Activated CD8-positive, alpha-beta T cell treated with anti-CD3 and anti-CD28 coated beads, Interleukin-2, amount 10 ng/mL, durations not matched to agents 7 days and 5 days (primary cell): ENCODE results near the gene KAT5. TPM values are rescaled to one million over a fixed set of nuclear protein-coding genes. Genes with fewer than 3 reads are reported as not detected.
"Not testable (repeated sequence)": the region's sequence is repeated elsewhere in the genome, so short reads cannot be mapped to it uniquely, and the experiment has no call there.

ENCODE experiments used
- ATAC-seq: fragments of 150-1000 bp; cut with Tn5 transposase; one replicate; pipeline ENCODE4 v1.10.0; 2021; ENCODE audit warnings: moderate library complexity
- CTCF ChIA-PET: fragments of 350-600 bp; sonication (Branson Sonifier 250); formaldehyde crosslinking; loops from one replicate; lab custom pipeline; 2021; ENCODE audit warnings: antibody characterized with exemption; lab: Charles Lee
- POLR2A ChIA-PET: fragments of 350-600 bp; sonication (Branson Sonifier 250); formaldehyde crosslinking; loops from one replicate; lab custom pipeline; 2021; ENCODE audit warnings: antibody characterized with exemption; lab: Charles Lee
- DNase-seq: peaks from one replicate; pipeline ENCODE4 v3.0.0-alpha.2; 2020
- H3K27ac Mint-ChIP-seq: one replicate; pipeline ENCODE4 v1.8.0; 2021; ENCODE audit warnings: mild to moderate bottlenecking, mixed read lengths
- H3K27me3 Mint-ChIP-seq: one replicate; pipeline ENCODE4 v1.8.0; 2021; ENCODE audit warnings: low read depth, mixed read lengths
- H3K36me3 Mint-ChIP-seq: one replicate; pipeline ENCODE4 v1.8.0; 2021; ENCODE audit warnings: low read depth, mixed read lengths
- H3K4me1 Mint-ChIP-seq: one replicate; pipeline ENCODE4 v1.8.0; 2021; ENCODE audit warnings: low read depth, mixed read lengths
- H3K4me3 Mint-ChIP-seq: one replicate; pipeline ENCODE4 v1.8.0; 2021; ENCODE audit warnings: mild to moderate bottlenecking, mixed read lengths
- H3K9me3 Mint-ChIP-seq: one replicate; pipeline ENCODE4 v1.8.0; 2022; ENCODE audit warnings: mixed read lengths; ENCODE audit not compliant: insufficient read depth
- total RNA-seq, 2 experiments: library from RNA; stranded (reverse); gene quantifications; one replicate each; pipeline ENCODE4 v1.2.3, GENCODE V29; 2021

KAT5 gene
- total RNA-seq, 2 experiments from 2014 or later, result 63.2 to 68.7 TPM

GRCh38 chr11:65695459-65696241 lies 16.4 kb upstream of the KAT5 start:
- Mint-ChIP-seq H3K27me3 (peaks cover 18% of the 10 kb centered on the region), H3K36me3 (no peaks in the 10 kb centered on the region), H3K4me1 (peaks cover 4% of the 10 kb centered on the region), H3K27ac (no peak overlapping the region), H3K4me3 (no peak overlapping the region), H3K9me3 (no peaks in the 10 kb centered on the region)
- CTCF ChIA-PET, result interaction anchor here (1.3 kb wide), 1 partner anchor 16 kb away, joined by 4 read pairs; the partner anchor contains the start of gene KAT5
- ATAC-seq (no peak), DNase-seq (no peak)
- POLR2A ChIA-PET, result interaction anchor here (0.8 to 1.9 kb wide), 2 partner anchors 16 to 158 kb away, joined by 3 to 4 read pairs; partner anchors contain the start of gene KAT5

DNA sequence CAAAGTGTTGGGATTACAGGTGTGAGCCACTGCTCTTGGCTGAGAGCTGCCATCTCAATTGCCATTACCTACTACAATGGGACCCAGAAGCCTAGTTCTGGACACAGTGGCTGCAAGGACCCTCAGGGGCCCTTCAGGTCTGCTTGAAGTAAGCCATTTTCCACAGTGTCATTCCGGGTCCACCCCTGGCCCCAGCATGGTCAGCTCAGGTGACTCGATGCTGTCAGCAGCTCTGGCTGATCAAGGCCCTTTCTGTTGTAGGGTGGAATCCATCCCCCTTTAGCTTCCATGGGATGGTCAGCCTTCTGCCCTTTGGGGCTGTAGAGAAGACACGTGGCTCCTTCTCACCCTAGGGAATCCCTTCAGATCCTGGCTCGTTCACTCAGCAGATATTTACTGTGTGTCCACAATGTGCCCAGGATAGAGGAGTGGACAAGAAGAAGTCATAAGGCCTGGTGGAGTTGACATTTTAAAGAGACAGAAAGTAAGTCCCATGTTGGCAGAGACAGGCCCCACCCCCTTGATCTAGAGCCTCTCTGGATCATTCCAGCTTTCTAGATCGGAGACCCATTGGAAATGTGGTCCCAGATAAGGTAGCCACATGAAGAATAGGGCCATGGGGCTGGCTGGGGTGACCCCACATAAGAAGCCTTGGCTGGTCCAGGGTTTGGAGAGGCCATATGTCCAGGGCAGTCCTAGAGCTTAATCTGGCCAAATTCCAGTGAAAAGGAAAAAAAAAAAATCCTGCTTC lies 15.1 kb upstream of the KAT5 start:
- ChIA-PET POLR2A (interaction anchor here (0.5 to 1.9 kb wide), 2 partner anchors 15 to 72 kb away, joined by 3 to 4 read pairs; partner anchors contain the start of gene KAT5), CTCF (interaction anchor here (0.7 kb wide), 1 partner anchor 30 kb away, joined by 3 read pairs; no protein-coding TSS in a partner anchor)
- H3K4me1 Mint-ChIP-seq, result peaks cover 4% of the 10 kb centered on the region
- no peak overlapping the region for H3K27ac Mint-ChIP-seq
- H3K4me3 Mint-ChIP-seq, result no peak overlapping the region
- DNase-seq (no peak), ATAC-seq (no peak)
- no peaks in the 10 kb centered on the region for H3K9me3 Mint-ChIP-seq
- peaks cover 18% of the 10 kb centered on the region for H3K27me3 Mint-ChIP-seq
- no peaks in the 10 kb centered on the region for H3K36me3 Mint-ChIP-seq

DNA sequence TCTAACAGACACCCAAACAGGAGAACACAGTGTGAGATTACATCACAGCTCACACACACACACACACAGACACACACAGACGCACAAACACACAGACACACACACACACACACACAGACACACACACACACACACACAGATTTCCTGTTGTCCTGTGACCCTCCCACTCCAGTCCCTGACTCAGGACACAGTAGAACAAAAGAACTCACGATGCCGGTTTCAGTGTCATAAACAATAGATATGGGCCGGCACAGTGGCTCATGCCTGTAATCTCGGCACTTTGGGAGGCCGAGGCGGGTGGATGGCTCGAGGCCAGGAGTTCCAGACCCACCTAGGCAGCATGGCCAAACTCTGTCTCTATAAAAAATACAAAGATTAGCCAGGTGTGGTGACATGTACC lies 13.8 kb upstream of the KAT5 start:
- ChIA-PET CTCF (no interaction called here), POLR2A (no interaction called here)
- Mint-ChIP-seq H3K4me1 (no peaks in the 10 kb centered on the region), H3K27me3 (peaks cover 21% of the 10 kb centered on the region), H3K27ac (no peak overlapping the region), H3K9me3 (no peaks in the 10 kb centered on the region), H3K4me3 (no peak overlapping the region), H3K36me3 (no peaks in the 10 kb centered on the region)
- ATAC-seq, result no peak
- no peak for DNase-seq

GRCh38 chr11:65699306-65699705 lies 12.7 kb upstream of the KAT5 start:
- CTCF ChIA-PET, result no interaction called here
- no peaks in the 10 kb centered on the region for H3K4me1 Mint-ChIP-seq
- no peak for ATAC-seq

DNA sequence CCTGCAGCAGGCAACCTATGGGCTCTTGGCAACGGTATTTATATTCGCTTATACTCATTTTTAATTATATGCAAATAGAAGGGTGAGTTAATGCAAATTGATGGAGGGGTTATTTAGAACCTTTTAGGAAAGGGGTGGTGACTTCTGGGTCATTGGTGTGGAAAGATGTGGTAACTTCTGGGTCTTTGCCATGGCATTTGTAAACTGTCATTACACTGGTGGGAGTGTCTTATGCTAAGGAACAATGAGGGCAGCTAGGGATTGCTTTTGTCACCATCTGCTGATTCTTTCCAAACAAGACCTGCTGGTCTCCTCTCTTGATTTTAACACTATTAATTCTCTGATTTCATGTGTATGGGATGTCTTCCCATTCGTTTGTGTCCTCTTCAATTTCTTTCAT lies 11.7 kb upstream of the KAT5 start:
- Mint-ChIP-seq H3K4me1 (no peaks in the 10 kb centered on the region), H3K36me3 (no peaks in the 10 kb centered on the region), H3K4me3 (no peak overlapping the region), H3K27me3 (peaks cover 21% of the 10 kb centered on the region), H3K9me3 (no peaks in the 10 kb centered on the region), H3K27ac (no peak overlapping the region)
- POLR2A ChIA-PET, result no interaction called here
- no peak for ATAC-seq
- CTCF ChIA-PET, result no interaction called here
- DNase-seq, result no peak

More at GRCh38 chr11:65699306-65699705, 12.7 kb upstream of the KAT5 start:
- DNase-seq, result no peak
- POLR2A ChIA-PET, result no interaction called here
- Mint-ChIP-seq H3K9me3 (no peaks in the 10 kb centered on the region), H3K36me3 (no peaks in the 10 kb centered on the region), H3K27me3 (peaks cover 19% of the 10 kb centered on the region), H3K4me3 (no peak overlapping the region), H3K27ac (no peak overlapping the region)

DNA sequence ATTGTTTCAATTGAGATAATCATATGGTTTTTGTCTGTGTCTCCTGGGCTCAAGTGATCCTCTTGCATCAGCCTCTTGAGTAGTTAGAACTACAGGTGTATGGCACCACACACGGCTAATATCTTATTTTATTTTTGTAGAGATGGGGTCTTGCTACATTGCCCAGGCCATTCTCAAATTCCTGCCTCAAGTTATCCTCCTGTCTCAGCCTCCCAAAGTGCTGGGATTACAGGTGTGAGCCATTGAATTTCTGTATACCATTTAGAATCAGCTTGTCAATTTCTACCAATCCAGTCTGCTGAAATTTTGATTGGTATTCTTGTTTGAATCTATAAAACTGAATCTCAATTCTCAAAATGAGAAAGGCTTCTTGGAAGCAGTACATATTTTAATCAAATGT lies 10.4 kb upstream of the KAT5 start:
- H3K27me3 Mint-ChIP-seq, result peaks cover 21% of the 10 kb centered on the region
- no peaks in the 10 kb centered on the region for H3K36me3 Mint-ChIP-seq
- H3K4me3 Mint-ChIP-seq, result no peak overlapping the region
- DNase-seq (no peak), ATAC-seq (no peak)
- H3K27ac Mint-ChIP-seq, result no peak overlapping the region
- ChIA-PET CTCF (no interaction called here), POLR2A (no interaction called here)
- peaks cover 2% of the 10 kb centered on the region for H3K4me1 Mint-ChIP-seq
- no peaks in the 10 kb centered on the region for H3K9me3 Mint-ChIP-seq

- Mint-ChIP-seq H3K36me3 (no peaks in the 10 kb centered on the region), H3K27me3 (peaks cover 16% of the 10 kb centered on the region), H3K4me3 (no peak overlapping the region), H3K4me1 (peaks cover 5% of the 10 kb centered on the region), H3K9me3 (no peaks in the 10 kb centered on the region), H3K27ac (no peak overlapping the region)
- POLR2A ChIA-PET, result no interaction called here
- CTCF ChIA-PET, result interaction anchor here (0.6 to 3.7 kb wide), 6 partner anchors 66 to 1272 kb away, joined by 3 to 22 read pairs (median 6); partner anchors contain the start of gene FIBP
- no peak for ATAC-seq
- DNase-seq, result no peak
Measured at GRCh38 chr11:65703846-65704245, 8.2 kb upstream of the KAT5 start.

DNA sequence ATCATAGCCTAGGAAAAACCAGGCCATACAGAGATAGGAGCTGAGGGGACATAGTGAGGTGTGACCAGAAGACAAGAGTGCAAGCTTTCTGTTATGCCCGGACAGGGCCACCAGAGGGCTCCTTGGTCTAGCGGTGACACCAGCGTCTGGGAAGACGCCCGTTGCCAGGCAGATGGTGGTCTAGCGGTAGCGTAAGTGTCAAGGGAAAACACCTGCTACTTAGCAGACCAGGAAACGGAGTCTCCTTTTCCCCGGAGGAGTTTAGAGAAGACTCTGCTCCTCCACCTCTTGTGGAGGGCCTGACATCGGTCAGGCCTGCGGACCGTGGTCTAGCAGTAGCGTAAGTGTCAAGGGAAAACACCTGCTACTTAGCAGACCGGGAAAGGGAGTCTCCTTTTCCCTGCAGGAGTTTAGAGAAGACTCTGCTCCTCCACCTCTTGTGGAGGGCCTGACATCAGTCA lies 5.7 kb upstream of the KAT5 start:
- H3K36me3 Mint-ChIP-seq, result not testable (repeated sequence)

GRCh38 chr11:65707002-65707401 lies 5.0 kb upstream of the KAT5 start:
- H3K36me3 Mint-ChIP-seq, POLR2A ChIA-PET, H3K9me3 Mint-ChIP-seq, H3K4me3 Mint-ChIP-seq, H3K27ac Mint-ChIP-seq, ATAC-seq, DNase-seq, H3K27me3 Mint-ChIP-seq: not testable (repeated sequence)
- peaks cover 15% of the 10 kb centered on the region for H3K4me1 Mint-ChIP-seq
- CTCF ChIA-PET, result interaction anchor here (1.0 to 3.1 kb wide), 2 partner anchors 81 to 111 kb away, joined by 3 to 13 read pairs; no protein-coding TSS in a partner anchor

More for the DNA sequence above, 5.7 kb upstream of the KAT5 start:
- H3K27ac Mint-ChIP-seq, POLR2A ChIA-PET, H3K27me3 Mint-ChIP-seq, ATAC-seq, H3K9me3 Mint-ChIP-seq, H3K4me3 Mint-ChIP-seq: not testable (repeated sequence)
- CTCF ChIA-PET, result interaction anchor here (0.6 to 3.7 kb wide), 17 partner anchors 13 to 361 kb away, joined by 3 to 22 read pairs (median 4); partner anchors contain the start of gene RNASEH2C
- peaks cover 15% of the 10 kb centered on the region for H3K4me1 Mint-ChIP-seq
- DNase-seq, result peak; percentile 88

DNA sequence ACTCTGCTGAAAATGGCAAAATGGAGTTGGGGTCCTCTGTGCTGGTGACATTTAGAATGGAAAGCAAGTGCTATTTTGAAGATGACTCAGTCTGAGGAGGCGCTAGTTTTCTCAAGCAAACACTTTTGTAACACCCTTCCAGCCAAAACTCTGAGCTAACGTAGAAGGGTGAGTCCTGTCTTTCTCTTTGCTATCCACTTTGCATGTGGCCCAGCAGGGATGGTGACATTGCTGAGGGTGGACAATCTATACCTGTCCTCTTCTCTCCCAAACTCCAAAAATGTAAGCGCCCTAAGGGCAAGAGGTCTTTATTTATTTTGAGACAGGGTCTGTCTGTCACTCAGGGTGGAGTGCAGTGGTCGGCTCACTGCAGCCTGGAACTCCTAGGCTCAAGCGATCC lies 3.6 kb upstream of the KAT5 start:
- Mint-ChIP-seq H3K4me3 (no peak overlapping the region), H3K36me3 (peaks cover 3% of the 10 kb centered on the region), H3K4me1 (peaks cover 23% of the 10 kb centered on the region), H3K9me3 (no peaks in the 10 kb centered on the region), H3K27ac (no peak overlapping the region), H3K27me3 (peaks cover 3% of the 10 kb centered on the region)
- ChIA-PET CTCF (interaction anchor here (1.3 to 1.6 kb wide), 2 partner anchors 71 to 176 kb away, joined by 5 to 11 read pairs; no protein-coding TSS in a partner anchor), POLR2A (no interaction called here)
- ATAC-seq, result no peak
- DNase-seq, result no peak

- POLR2A ChIA-PET, result no interaction called here
- H3K27me3 Mint-ChIP-seq, result no peaks in the 10 kb centered on the region
- no peak for ATAC-seq
- no peaks in the 10 kb centered on the region for H3K9me3 Mint-ChIP-seq
- H3K36me3 Mint-ChIP-seq, result peaks cover 13% of the 10 kb centered on the region
- no peak overlapping the region for H3K4me3 Mint-ChIP-seq
- no peak overlapping the region for H3K27ac Mint-ChIP-seq
- H3K4me1 Mint-ChIP-seq, result peaks cover 29% of the 10 kb centered on the region
- CTCF ChIA-PET, result interaction anchor here (0.6 to 1.6 kb wide), 3 partner anchors 19 to 175 kb away, joined by 3 to 11 read pairs (median 5); no protein-coding TSS in a partner anchor
- DNase-seq, result no peak
Measured at GRCh38 chr11:65709661-65710060, 2.4 kb upstream of the KAT5 start.
